ENCODE data around the gene DOK6.

The DOK6 gene

DNA sequence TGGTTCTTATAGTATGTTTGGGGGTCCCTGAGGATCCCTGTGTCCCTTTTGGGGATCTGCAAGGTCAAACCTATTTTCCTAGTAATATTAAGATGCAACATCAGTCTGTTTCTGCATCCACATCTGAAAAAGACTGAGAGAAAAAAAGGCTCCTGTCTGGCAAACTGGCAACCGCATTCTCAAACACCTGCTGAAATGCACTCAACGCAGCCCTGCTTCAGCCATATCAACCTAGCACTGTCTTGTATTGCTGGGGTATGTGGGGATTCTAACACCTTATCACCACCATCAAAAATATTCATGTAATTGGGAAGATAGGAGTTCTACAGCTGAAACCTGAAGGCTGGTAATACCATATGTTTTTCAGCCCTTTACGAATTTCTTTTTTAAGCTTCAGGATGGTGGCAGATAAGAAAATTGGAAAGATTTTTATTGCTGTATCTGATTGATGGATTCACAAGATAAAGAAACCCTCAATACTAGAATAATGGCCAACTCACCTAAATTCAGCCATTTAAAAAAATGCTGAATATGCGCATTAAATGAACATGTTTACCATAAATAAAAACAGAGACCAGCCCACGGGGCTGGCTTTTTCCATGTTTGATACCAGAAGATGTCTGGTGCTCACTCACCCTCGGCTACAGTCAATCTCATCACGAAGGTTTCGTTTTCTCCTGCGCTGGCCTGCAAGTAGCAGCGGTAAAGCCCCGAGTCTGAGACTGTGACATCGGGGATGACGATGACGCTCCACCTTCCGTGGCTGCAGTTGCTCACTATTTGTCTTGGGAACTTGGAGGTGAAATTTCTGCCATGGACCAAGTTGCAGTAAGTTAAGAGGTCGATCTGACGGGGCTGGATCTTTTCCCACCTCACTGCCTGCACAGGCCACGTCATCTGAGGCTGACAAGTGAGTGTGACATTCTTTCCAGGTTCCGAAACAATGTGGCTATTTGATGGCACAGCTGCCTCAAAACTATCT is 494.7 kb downstream of the DOK6 start:
- no peaks in the 10 kb centered on the region for H3K27me3 ChIP-seq
- H3K36me3 ChIP-seq, result no peaks in the 10 kb centered on the region
- no peaks in the 10 kb centered on the region for H4K20me1 ChIP-seq
- no peak for TF ChIP-seq Cebpa-rat (IDR thresholded peaks at IDR 0.05)
- no peak overlapping the region for H3K27ac ChIP-seq
- H3K4me1 ChIP-seq, result peaks cover 7% of the 10 kb centered on the region
- H3K9me3 ChIP-seq, result no peaks in the 10 kb centered on the region
- no peak overlapping the region for H3K4me2 ChIP-seq
- H3K9ac ChIP-seq, result no peak overlapping the region
- no peak overlapping the region for H3K4me3 ChIP-seq

DNA sequence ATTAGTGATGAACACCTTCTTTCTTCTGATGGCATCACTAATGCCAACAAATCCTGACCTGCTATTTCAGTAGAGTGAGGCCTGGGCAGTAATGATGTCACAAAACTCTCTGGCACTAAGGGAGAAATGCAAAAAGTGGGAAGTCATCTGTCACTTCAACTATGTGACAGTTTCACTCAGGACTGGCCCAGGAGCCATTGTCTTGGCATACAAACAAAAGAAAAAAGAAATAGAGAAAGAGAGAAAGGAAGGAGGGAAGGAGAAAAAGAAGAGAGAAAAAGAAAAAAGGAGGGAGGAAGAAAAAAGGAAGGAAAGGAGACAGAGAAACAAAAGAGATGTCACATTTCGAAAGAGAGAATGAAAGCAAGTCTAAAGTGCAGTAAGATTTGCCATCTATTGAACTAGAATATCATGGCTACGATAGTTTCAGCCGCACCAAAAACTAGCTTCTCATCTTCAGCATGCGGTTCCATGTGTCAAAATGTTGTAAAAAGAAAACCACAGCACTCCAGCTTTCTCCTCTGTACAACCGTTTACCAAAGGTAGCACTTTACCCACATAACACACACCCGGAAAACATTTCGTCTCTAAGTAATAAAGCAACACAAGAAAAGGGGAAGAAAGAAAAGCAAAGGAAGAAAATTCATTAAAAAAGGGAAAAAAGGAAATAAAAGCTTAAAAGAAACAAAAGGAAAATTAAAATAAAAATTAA is 496.9 kb downstream of the DOK6 start:
- no peaks in the 10 kb centered on the region for H3K9me3 ChIP-seq
- no peak overlapping the region for H3K4me2 ChIP-seq
- H3K4me1 ChIP-seq, result peaks cover 7% of the 10 kb centered on the region
- no peak overlapping the region for H3K9ac ChIP-seq
- no peak for TF ChIP-seq Cebpa-rat (IDR thresholded peaks at IDR 0.05)
- H3K27me3 ChIP-seq, result no peaks in the 10 kb centered on the region
- H3K36me3 ChIP-seq, result no peaks in the 10 kb centered on the region
- no peak overlapping the region for H3K4me3 ChIP-seq
- H3K27ac ChIP-seq, result no peak overlapping the region
- no peaks in the 10 kb centered on the region for H4K20me1 ChIP-seq

DNA sequence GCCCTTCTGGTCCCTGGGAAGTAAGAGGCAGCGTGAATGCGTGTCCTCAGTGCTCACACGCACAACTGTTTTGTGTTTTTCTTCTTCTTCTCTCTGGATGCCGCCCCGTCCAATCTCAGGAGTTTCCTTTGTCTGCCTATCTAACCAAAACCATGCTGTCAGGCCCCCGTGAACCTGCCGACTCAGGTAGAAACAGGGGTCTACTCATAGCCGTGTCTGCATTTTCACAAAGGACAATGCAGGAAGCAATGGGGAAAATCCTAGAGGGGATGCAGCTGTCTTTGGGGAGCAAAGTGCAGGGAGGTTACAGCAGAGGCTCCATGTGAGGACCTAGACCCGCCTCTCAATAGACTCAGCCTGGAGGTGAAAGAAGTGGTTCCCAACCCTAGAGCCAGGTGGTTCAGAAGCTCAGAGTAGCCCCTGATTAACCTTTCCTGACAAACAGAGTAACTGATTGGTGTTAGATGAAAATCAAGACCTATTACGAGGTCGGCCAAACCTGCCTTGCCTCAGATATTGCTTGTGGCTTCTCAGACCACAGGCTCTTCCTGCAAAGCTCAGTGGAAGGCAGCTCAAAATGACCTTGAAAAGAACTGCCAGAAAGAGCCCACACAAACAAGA is 497.7 kb downstream of the DOK6 start:
- no peak overlapping the region for H3K27ac ChIP-seq
- H3K9me3 ChIP-seq, result no peaks in the 10 kb centered on the region
- H3K4me2 ChIP-seq, result no peak overlapping the region
- no peaks in the 10 kb centered on the region for H3K27me3 ChIP-seq
- no peak overlapping the region for H3K4me3 ChIP-seq
- H3K9ac ChIP-seq, result no peak overlapping the region
- TF ChIP-seq Cebpa-rat (IDR thresholded peaks at IDR 0.05), result no peak
- no peaks in the 10 kb centered on the region for H4K20me1 ChIP-seq
- H3K4me1 ChIP-seq, result peaks cover 7% of the 10 kb centered on the region
- H3K36me3 ChIP-seq, result no peaks in the 10 kb centered on the region
